ENCODE results near the gene THAP9.

THAP9 gene

DNA sequence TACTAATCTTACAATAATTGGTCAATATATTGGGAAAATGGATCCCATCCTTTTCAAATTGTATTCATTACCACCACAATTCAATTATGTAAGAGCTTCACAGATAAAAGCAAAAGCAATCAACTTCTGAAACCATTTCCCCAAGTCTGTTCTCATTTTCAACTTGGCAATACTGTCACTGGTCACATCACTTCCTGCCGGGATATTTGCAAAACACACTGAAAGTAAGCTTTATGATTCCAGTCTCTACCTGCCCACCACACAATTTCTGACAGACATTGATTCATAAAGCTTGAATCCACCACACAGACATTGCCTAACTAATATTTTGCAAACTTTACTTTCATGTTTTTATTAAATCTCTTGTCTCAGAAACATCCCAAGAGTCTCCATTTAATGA, 56.5 kb downstream of the THAP9 start:
- no peak for DNase-seq (ENCODE audit: low spot score)

DNA sequence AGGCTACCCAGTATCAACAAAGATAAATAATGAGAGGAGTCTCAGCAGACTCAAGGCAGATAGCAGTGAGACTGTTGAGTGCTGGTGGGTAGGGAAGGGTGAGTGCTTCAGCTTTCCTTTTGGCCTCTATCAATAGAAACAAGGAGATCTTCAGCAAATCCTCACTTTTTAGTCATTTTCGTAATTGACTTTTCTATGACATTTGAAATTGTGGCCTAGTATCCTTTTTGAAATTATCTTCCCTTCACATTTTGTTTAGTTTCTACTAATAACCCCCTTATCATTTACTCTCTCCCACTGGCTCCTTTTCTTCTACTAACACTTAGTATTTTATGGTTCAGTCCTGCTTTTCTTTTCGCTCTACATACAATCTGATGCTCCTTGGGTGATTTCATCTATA, 65.2 kb downstream of the THAP9 start:
- no peak for DNase-seq (ENCODE audit: low spot score)

DNA sequence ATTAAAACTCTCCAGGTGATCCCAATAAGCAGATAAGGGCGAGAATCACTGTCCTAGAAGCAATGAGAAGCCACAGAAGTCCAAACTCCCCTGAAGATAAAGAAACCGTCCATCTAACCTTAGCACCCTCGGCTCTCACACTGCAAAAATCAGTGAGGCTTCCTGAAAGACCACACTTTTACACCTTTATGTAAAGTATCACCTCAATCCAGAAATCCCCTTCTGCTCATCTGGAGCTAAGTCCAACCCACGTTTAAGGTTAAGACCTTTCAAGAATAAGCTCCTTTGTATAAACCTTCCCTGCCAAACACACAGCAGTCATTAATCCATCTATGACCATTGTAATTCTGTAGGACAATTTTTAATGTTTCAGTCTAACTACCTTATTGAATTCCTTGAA, 68.4 kb downstream of the THAP9 start:
- no peak for DNase-seq (ENCODE audit: low spot score)

DNA sequence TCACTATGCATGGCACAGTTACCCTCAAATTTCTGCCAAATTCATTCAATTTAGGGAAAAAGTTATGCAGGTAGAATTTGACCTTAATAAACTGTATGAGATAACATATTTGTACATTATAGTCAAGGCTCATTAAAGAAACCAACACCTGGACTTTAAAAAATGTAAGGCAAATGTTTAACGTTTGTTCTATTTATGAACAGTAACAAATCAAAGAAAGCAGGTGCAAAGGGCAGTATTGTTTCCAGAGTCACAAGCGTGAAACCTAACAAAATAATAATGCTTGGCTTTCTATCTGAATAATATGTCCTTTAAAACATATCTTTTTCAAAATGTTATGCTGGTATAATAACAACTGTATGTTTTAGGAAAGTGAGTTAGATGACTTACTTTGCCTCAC, 68.9 kb downstream of the THAP9 start:
- no peak for DNase-seq (ENCODE audit: low spot score)

Small RNA genes within 50 kb of the gene (small RNA-seq; reads per million reads assigned to genes)
- gene RF00019: 0 reads per million in 2 experiments

All from SK-N-DZ (cell line).